ENCODE data around the gene STXBP2. TPM values are rescaled to one million over a fixed set of nuclear protein-coding genes. Genes with fewer than 3 reads are reported as not detected.

STXBP2 gene
- total RNA-seq, 2 donors from 2014 or later, result 83.1 to 128 TPM

- H3K4me1 ChIP-seq (replicated peaks), result no peaks in the 10 kb centered on the region
- no peaks in the 10 kb centered on the region for H3K27me3 ChIP-seq (replicated peaks; ENCODE audit: insufficient read depth)
- intact Hi-C loops (cut with DNase I), result no loop called here
- TF ChIP-seq CTCF (IDR thresholded peaks at IDR 0.05) (no peak), POLR2AphosphoS5 (IDR thresholded peaks at IDR 0.05) (no peak), POLR2A (IDR thresholded peaks at IDR 0.05) (no peak)
- H3K36me3 ChIP-seq, result no peaks in the 10 kb centered on the region
- 88% methylated on average over 9 of the region's 9 CpGs for WGBS
- H3K27ac ChIP-seq, result no peak overlapping the region
- no peaks in the 10 kb centered on the region for H3K9me3 ChIP-seq
- DNase-seq (ENCODE audit: low spot score), result no peak
- no peak overlapping the region for H3K4me3 ChIP-seq
Measured at GRCh38 chr19:7603919-7604318, 33.0 kb upstream of the STXBP2 start.

GRCh38 chr19:7605490-7606222, 31.3 kb upstream of the STXBP2 start:
- DNase-seq (ENCODE audit: low spot score), result no peak
- H3K36me3 ChIP-seq, result no peaks in the 10 kb centered on the region
- no peaks in the 10 kb centered on the region for H3K9me3 ChIP-seq
- H3K27me3 ChIP-seq (replicated peaks; ENCODE audit: insufficient read depth), result no peaks in the 10 kb centered on the region
- H3K27ac ChIP-seq, result no peak overlapping the region
- 79% methylated on average over 14 of the region's 14 CpGs for WGBS
- H3K4me3 ChIP-seq, result no peak overlapping the region
- H3K4me1 ChIP-seq (replicated peaks), result no peaks in the 10 kb centered on the region
- intact Hi-C loops (cut with DNase I), result no loop called here
- no peak for TF ChIP-seq CTCF (IDR thresholded peaks at IDR 0.05)
- no peak for TF ChIP-seq POLR2AphosphoS5 (IDR thresholded peaks at IDR 0.05)
- TF ChIP-seq POLR2A (IDR thresholded peaks at IDR 0.05), result no peak

GRCh38 chr19:7606289-7606688, 30.6 kb upstream of the STXBP2 start:
- DNase-seq (ENCODE audit: low spot score), result no peak
- no peak overlapping the region for H3K27ac ChIP-seq
- intact Hi-C loops (cut with DNase I), result no loop called here
- no peaks in the 10 kb centered on the region for H3K9me3 ChIP-seq
- H3K27me3 ChIP-seq (replicated peaks; ENCODE audit: insufficient read depth), result no peaks in the 10 kb centered on the region
- no peak overlapping the region for H3K4me3 ChIP-seq
- TF ChIP-seq CTCF (IDR thresholded peaks at IDR 0.05) (no peak), POLR2A (IDR thresholded peaks at IDR 0.05) (no peak), POLR2AphosphoS5 (IDR thresholded peaks at IDR 0.05) (no peak)
- WGBS, result 84% methylated on average over 17 of the region's 17 CpGs
- H3K36me3 ChIP-seq, result no peaks in the 10 kb centered on the region
- H3K4me1 ChIP-seq (replicated peaks), result no peaks in the 10 kb centered on the region

- DNase-seq (ENCODE audit: low spot score), result no peak
- Histone ChIP-seq H3K36me3 (no peaks in the 10 kb centered on the region), H3K9me3 (no peaks in the 10 kb centered on the region), H3K4me3 (no peak overlapping the region), H3K4me1 (replicated peaks) (no peaks in the 10 kb centered on the region), H3K27ac (no peak overlapping the region), H3K27me3 (replicated peaks; ENCODE audit: insufficient read depth) (no peaks in the 10 kb centered on the region)
- intact Hi-C loops (cut with DNase I), result no loop called here
- TF ChIP-seq POLR2A (IDR thresholded peaks at IDR 0.05) (no peak), CTCF (IDR thresholded peaks at IDR 0.05) (no peak), POLR2AphosphoS5 (IDR thresholded peaks at IDR 0.05) (no peak)
- 89% methylated on average over 10 of the region's 10 CpGs for WGBS
Measured at GRCh38 chr19:7607212-7607873, 29.6 kb upstream of the STXBP2 start.

All from prostate gland (tissue), 2 donors.